ENCODE measurements around the gene GPR152.
A peak's percentile ranks its signal among the peaks of the same experiment; 100 is the strongest.

- TF ChIP-seq CTCF (IDR thresholded peaks at IDR 0.05) (no peak), POLR2A (IDR thresholded peaks at IDR 0.05) (peak; percentile 51)
Observed at GRCh38 chr11:67468056-67468455, 15.5 kb upstream of the GPR152 start.

All from right lobe of liver (tissue), 4 donors.